Measurements from ENCODE around the gene NDST3.

- no peak for TF ChIP-seq CTCF (optimal IDR thresholded peaks at IDR 0.05 in 1 of 3, IDR thresholded peaks at IDR 0.05 in 1 of 3, conservative IDR thresholded peaks at IDR 0.05 in 1 of 3; ENCODE audit: extremely low read depth in 1 of 3, insufficient read depth in 2 of 3, low read length in 3 of 3)
- TF ChIP-seq EZH2 (IDR thresholded peaks at IDR 0.05; ENCODE audit: low read length) = no peak
Observed at GRCh38 chr4:118124997-118125396, 90.7 kb downstream of the NDST3 start.
